ENCODE measurements around the gene RDM1.

DNA sequence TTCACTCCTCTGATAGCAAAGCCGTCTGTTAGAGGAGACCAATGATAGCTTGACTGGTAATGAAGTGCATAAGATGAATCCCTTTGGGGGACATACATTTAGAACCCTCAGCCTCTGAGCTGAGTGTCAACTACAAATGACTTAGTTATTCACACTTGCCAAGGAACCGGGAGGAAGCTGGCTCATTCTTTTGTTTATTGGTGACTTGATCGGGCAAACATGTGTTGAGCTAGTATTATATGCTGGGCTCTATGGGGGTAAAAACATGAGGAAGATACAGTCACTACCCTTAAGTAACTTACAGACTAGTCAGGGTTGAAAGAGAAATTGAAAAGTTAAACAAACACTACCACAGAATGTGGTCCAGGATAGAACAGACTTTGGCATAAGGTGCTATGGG is 47.8 kb upstream of the RDM1 start:
- TF ChIP-seq, protein P1, sequence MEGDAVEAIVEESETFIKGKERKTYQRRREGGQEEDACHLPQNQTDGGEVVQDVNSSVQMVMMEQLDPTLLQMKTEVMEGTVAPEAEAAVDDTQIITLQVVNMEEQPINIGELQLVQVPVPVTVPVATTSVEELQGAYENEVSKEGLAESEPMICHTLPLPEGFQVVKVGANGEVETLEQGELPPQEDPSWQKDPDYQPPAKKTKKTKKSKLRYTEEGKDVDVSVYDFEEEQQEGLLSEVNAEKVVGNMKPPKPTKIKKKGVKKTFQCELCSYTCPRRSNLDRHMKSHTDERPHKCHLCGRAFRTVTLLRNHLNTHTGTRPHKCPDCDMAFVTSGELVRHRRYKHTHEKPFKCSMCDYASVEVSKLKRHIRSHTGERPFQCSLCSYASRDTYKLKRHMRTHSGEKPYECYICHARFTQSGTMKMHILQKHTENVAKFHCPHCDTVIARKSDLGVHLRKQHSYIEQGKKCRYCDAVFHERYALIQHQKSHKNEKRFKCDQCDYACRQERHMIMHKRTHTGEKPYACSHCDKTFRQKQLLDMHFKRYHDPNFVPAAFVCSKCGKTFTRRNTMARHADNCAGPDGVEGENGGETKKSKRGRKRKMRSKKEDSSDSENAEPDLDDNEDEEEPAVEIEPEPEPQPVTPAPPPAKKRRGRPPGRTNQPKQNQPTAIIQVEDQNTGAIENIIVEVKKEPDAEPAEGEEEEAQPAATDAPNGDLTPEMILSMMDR (IDR thresholded peaks at IDR 0.05), result no peak
- no peak for TF ChIP-seq POLR2A (IDR thresholded peaks at IDR 0.05)
